RWPE1 (cell line): ENCODE data around the gene KSR1.

Experiments
- CTCF ChIA-PET: fragments of 350-600 bp; sonication (Branson Sonifier 250); formaldehyde crosslinking; extraction: SDS; loops from one replicate; lab custom pipeline; 2021; lab: Yijun Ruan, JAX
- POLR2A ChIA-PET: fragments of 400-600 bp; formaldehyde crosslinking; extraction: SDS; loops from one replicate; lab custom pipeline; 2020; ENCODE audit warnings: antibody characterized with exemption; ENCODE audit not compliant: low non-redundant PET; lab: Yijun Ruan, JAX
- DNase-seq: peaks from one replicate; pipeline ENCODE4 v3.0.0; 2012; ENCODE audit warnings: low spot score
- H3K27ac ChIP-seq: fragments of 450-650 bp; 2 replicates; pipeline ENCODE4 v1.5.1; 2017
- CTCF ChIP-seq: fragments of 450-650 bp; conservative IDR thresholded peaks from 2 replicates; pipeline ENCODE4 v1.5.1; 2017; ENCODE audit warnings: low read depth, mild to moderate bottlenecking

KSR1 gene

GRCh38 chr17:27563532-27563931 is 107.3 kb downstream of the KSR1 start:
- ChIA-PET CTCF (interaction anchor here (1.4 kb wide), 2 partner anchors 10 to 36 kb away, joined by 3 to 4 read pairs; no protein-coding TSS in a partner anchor), POLR2A (no interaction called here)
- DNase-seq, result no peak
- TF ChIP-seq CTCF, result no peak
- H3K27ac ChIP-seq, result no peak overlapping the region

GRCh38 chr17:27564463-27564862 is 108.2 kb downstream of the KSR1 start:
- ChIA-PET POLR2A (no interaction called here), CTCF (interaction anchor here (1.4 kb wide), 2 partner anchors 11 to 35 kb away, joined by 3 to 4 read pairs; no protein-coding TSS in a partner anchor)
- no peak overlapping the region for H3K27ac ChIP-seq
- no peak for DNase-seq
- TF ChIP-seq CTCF, result no peak

DNA sequence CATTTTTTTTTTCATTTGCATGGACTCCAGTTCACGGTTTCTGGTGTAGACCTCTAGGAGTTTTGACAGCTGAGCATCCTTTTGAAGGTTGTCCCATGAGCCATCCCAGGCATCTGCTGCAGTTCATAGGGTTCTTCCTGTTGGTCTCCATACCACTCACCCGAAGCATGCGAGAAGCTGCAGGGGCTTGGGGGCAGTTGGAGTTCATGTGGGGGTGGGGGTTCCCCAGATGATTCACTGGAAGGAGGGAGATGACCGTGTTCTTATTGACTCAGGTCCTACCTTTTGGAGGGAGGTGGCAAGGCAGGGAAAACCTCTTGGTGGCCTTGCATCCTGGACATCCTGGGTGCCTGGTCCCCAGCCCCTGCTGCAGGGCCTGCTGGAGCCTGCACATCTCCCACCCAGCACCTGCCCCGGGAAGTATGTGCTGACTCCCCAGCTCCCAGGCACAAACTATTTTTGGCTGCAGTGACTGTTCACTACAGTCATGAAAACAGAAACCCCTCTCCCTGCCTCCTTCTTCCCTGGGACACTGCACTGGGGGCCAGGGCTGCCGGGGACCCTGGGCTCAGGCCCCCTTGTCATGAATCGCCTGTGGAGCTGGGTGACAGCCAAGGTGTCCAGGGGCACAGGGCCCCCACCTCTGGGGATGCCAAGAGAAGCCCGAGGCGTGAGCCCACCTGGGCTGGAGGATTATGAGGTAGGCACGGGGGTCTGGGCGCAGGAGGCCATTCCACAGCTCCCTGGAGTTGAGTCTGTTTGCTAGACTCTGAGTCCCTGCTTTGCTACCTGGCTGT is 109.8 kb downstream of the KSR1 start:
- ChIA-PET POLR2A (no interaction called here), CTCF (interaction anchor here (0.8 kb wide), 1 partner anchor 439 kb away, joined by 3 read pairs; no protein-coding TSS in a partner anchor)
- no peak for DNase-seq
- TF ChIP-seq CTCF, result no peak
- H3K27ac ChIP-seq, result no peak overlapping the region

DNA sequence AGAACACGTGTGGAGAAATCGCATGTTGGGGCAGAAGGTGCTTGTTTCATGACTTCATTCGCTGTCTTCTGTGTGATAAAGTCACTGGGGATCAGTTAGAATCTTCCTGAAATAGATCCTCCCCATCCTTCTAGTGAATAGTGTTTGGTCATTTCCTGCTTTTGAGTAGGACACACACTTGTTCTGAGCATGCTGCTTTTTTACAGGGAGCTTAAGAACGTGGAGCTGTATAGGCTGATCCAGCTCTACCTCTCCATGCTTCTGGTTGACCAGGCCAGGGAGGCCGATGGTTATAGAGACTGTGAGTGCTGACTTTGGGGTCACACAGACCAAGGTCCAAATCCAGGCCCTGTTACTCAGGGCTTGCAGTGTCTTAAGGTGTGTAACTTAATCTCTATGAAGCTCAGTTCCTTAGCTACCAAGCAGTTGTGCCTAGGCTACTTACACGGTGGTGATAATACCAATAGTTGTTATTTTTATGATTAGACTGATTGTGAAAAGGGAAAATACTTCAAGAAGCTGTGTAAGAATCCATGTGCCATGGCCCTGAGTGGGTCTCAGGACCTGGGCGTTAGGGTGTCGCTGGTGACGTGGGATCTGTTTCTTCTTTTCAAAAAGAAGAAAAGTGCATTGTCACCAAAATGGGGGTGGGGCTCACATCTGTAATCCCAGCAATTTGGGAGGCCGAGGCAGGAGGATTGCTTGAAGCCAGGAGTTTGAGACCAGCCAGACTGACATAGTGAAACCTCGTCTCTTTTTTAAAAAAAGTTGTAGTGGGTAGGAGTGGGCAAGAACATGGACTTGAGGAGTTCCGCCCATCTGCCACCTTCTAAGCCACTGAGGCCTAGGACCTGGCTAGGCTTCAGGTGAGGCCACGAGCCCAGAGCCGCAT is 110.7 kb downstream of the KSR1 start:
- no peak overlapping the region for H3K27ac ChIP-seq
- no peak for TF ChIP-seq CTCF
- CTCF ChIA-PET, result interaction anchor here (0.8 kb wide), 1 partner anchor 439 kb away, joined by 3 read pairs; no protein-coding TSS in a partner anchor
- no peak for DNase-seq
- POLR2A ChIA-PET, result no interaction called here

DNA sequence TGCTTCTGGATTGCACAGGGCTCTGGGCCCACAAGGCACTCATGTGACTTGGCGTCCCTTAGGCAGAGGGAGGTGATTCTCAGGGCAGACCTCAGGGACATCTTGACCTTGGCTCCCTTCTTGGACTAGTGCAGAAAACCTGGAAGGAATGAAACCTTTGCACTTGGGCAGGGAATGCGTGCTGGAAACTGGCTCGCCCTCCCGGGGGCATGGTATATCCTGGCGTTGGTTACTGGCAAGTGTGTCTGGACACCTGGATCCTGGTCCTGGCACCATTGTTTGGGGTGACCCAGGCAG is 111.3 kb downstream of the KSR1 start:
- TF ChIP-seq CTCF, result no peak
- no peak for DNase-seq
- ChIA-PET CTCF (no interaction called here), POLR2A (no interaction called here)
- H3K27ac ChIP-seq, result no peak overlapping the region

DNA sequence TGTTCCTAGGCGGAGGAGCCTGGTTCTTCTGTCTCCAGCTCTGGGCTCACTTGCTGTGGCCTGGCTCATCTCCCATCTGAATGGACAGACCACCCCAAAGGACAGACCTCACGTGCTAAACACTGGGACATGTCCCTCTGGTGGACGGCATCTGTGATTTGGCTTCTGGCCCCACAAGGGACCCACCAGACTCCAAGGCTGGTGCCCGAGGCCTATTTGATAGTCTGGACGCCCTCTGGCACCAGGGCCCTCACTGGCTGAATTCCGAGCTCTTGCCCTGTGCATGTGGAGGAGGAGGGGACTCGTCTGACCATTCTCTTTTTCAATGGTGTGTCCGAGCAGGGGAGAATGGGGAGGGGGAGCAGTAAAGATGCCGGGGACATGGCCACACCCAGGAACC is 112.0 kb downstream of the KSR1 start:
- TF ChIP-seq CTCF, result no peak
- no peak overlapping the region for H3K27ac ChIP-seq
- ChIA-PET POLR2A (no interaction called here), CTCF (interaction anchor here (0.7 kb wide), 1 partner anchor 34 kb away, joined by 3 read pairs; no protein-coding TSS in a partner anchor)
- no peak for DNase-seq
